Spleen (tissue), 3 donors: ENCODE results near the gene USP35.

Experiments used
- POLR2A ChIP-seq, 3 donors: fragments of 450-650 bp; IDR thresholded peaks; one replicate each; pipeline ENCODE4 v1.5.1; 2017; ENCODE audit warnings: antibody characterized with exemption in 3 of 3, mild to moderate bottlenecking in 1 of 3
- POLR2AphosphoS5 ChIP-seq, 3 donors: sonication (generic); formaldehyde crosslinking; IDR thresholded peaks; one replicate each; pipeline ENCODE4 v1.5.1; 2017; ENCODE audit warnings: antibody characterized with exemption in 3 of 3

DNA sequence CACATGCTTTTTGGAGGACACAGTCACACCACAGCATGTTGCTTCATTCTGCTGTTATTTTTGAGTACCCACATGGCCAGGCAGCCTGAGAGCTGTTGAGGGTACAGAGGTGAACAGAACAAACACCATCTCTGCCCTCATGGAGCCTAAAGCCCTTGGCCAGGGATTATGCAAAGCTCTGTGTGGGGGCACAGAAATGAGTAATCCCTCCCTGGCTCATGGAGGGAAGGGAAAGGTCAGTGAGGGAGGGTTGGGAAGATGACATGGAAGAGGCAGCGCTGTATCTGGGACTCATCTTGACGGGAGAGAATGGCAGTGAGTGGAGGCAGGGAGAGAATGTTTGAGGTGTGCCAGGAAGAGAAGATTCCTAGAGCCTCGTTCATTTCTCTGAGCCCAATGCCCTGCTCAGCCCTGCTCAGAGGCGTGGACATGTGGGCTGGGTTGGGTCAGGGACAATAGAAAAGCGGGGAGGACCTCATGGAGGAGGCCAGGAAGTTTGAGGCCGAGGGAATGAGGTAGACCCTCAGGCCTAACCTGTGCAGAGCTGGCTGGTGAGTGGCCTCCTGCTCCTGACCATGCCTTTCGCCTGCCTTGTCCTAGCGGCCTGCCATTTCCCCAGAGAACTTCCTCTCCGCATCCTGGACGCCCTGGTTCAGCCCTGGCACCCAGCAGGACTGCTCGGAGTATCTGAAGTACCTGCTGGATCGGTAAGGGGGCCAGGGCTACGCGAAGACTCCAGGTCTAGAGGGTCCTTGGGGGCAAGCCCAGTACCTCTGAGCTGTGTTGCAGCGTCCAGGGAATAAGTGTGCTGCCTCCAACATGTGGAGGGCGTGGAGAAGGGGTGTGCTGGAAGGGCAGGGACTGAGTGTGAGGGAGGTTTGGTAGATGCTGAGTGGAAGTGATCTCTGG, 19.8 kb downstream of the USP35 start:
- TF ChIP-seq POLR2A (IDR thresholded peaks at IDR 0.05) (no peak), POLR2AphosphoS5 (IDR thresholded peaks at IDR 0.05) (peak in 2 of 3 donors; percentile 5 to 33)
